MM.1S (cell line): ENCODE results near the gene ANGEL2.

Experiments
- DNase-seq: peaks from one replicate; pipeline ENCODE4 v3.0.0-alpha.2; 2015
- H2AFZ ChIP-seq: fragments of 300-600 bp; sonication (generic); 2 replicates; pipeline ENCODE4 v1.6.0; 2016; ENCODE audit warnings: antibody characterized with exemption, low read length
- H3F3A ChIP-seq: fragments of 300-600 bp; sonication (generic); 2 replicates; pipeline ENCODE4 v1.6.1; 2016; ENCODE audit warnings: mild to moderate bottlenecking, antibody characterized with exemption, low read length, moderate library complexity, mixed read lengths; ENCODE audit not compliant: insufficient read depth
- H3K27ac ChIP-seq: fragments of 300-600 bp; sonication (generic); 2 replicates; pipeline ENCODE4 v1.5.1; 2016; ENCODE audit warnings: mild to moderate bottlenecking, low read length
- H3K27me3 ChIP-seq: fragments of 300-600 bp; sonication (generic); replicated peaks from 2 replicates; pipeline ENCODE4 v1.6.0; 2016; ENCODE audit warnings: low read length; ENCODE audit not compliant: insufficient read depth
- H3K36me3 ChIP-seq: fragments of 300-600 bp; sonication (generic); replicated peaks from 2 replicates; pipeline ENCODE4 v1.6.1; 2016; ENCODE audit warnings: mild to moderate bottlenecking, low read length, mixed read lengths; ENCODE audit not compliant: insufficient read depth
- H3K4me1 ChIP-seq: fragments of 300-600 bp; sonication (generic); 2 replicates; pipeline ENCODE4 v1.6.1; 2016; ENCODE audit warnings: low read length, mixed read lengths
- H3K4me2 ChIP-seq: fragments of 300-600 bp; sonication (generic); 2 replicates; pipeline ENCODE4 v1.6.0; 2016; ENCODE audit warnings: low read depth, low read length
- H3K4me3 ChIP-seq: fragments of 300-600 bp; sonication (generic); 2 replicates; pipeline ENCODE4 v1.5.1; 2016; ENCODE audit warnings: low read length, mixed read lengths
- H3K79me2 ChIP-seq: fragments of 300-600 bp; sonication (generic); 2 replicates; pipeline ENCODE4 v1.6.1; 2016; ENCODE audit warnings: mixed run types, low read length, mixed read lengths
- H3K9ac ChIP-seq: fragments of 300-600 bp; sonication (generic); 2 replicates; pipeline ENCODE4 v1.6.1; 2016; ENCODE audit warnings: low read length, mixed read lengths
- H3K9me2 ChIP-seq: fragments of 300-600 bp; sonication (generic); replicated peaks from 2 replicates; pipeline ENCODE4 v1.6.1; 2016; ENCODE audit warnings: mild to moderate bottlenecking, low read length, mixed read lengths; ENCODE audit not compliant: insufficient read depth
- H3K9me3 ChIP-seq: fragments of 300-600 bp; sonication (generic); replicated peaks from 2 replicates; pipeline ENCODE4 v1.6.1; 2016; ENCODE audit warnings: mild to moderate bottlenecking, low read length, mixed read lengths; ENCODE audit not compliant: insufficient read depth
- H4K20me1 ChIP-seq: fragments of 300-600 bp; sonication (generic); 2 replicates; pipeline ENCODE4 v1.6.1; 2016; ENCODE audit warnings: mild to moderate bottlenecking, low read length, moderate library complexity, mixed read lengths; ENCODE audit not compliant: insufficient read depth
- EZH2 ChIP-seq: fragments of 300-600 bp; sonication (generic); optimal IDR thresholded peaks from 2 replicates; pipeline ENCODE3; 2017; ENCODE audit warnings: low read depth, mild to moderate bottlenecking, antibody characterized with exemption, low read length, mixed read lengths
- EZH2phosphoT487 ChIP-seq: fragments of 300-600 bp; sonication (generic); IDR thresholded peaks from 2 replicates; pipeline ENCODE4 v1.6.1; 2018; ENCODE audit warnings: antibody characterized with exemption, low read length
- TF ChIP-seq, protein P1 (sequence below): fragments of 300-600 bp; sonication (generic); IDR thresholded peaks from 2 replicates; pipeline ENCODE4 v1.5.1; 2016; ENCODE audit warnings: antibody characterized with exemption, low read length, mixed read lengths

Gene ANGEL2

GRCh38 chr1:213014642-213015041 is 1.0 kb downstream of the ANGEL2 start:
- H3K4me3 ChIP-seq, result peak overlapping the region; percentile 80
- H3K36me3 ChIP-seq, result no peaks in the 10 kb centered on the region
- peaks cover 3% of the 10 kb centered on the region; the same call in 1 of the 2 replicates for H3F3A ChIP-seq
- no peaks in the 10 kb centered on the region for H4K20me1 ChIP-seq
- H3K27me3 ChIP-seq, result no peaks in the 10 kb centered on the region
- peaks cover 45% of the 10 kb centered on the region for H3K79me2 ChIP-seq
- no peak for DNase-seq
- peak overlapping the region; percentile 67; the same call in 1 of the 2 replicates for H3K27ac ChIP-seq
- peak overlapping the region; percentile 46 for H3K4me2 ChIP-seq
- H3K9me3 ChIP-seq, result no peaks in the 10 kb centered on the region
- H3K9ac ChIP-seq, result peak overlapping the region; percentile 74
- H3K9me2 ChIP-seq, result no peaks in the 10 kb centered on the region
- TF ChIP-seq EZH2phosphoT487, result no peak
- TF ChIP-seq EZH2, result no peak
- TF ChIP-seq, protein P1, sequence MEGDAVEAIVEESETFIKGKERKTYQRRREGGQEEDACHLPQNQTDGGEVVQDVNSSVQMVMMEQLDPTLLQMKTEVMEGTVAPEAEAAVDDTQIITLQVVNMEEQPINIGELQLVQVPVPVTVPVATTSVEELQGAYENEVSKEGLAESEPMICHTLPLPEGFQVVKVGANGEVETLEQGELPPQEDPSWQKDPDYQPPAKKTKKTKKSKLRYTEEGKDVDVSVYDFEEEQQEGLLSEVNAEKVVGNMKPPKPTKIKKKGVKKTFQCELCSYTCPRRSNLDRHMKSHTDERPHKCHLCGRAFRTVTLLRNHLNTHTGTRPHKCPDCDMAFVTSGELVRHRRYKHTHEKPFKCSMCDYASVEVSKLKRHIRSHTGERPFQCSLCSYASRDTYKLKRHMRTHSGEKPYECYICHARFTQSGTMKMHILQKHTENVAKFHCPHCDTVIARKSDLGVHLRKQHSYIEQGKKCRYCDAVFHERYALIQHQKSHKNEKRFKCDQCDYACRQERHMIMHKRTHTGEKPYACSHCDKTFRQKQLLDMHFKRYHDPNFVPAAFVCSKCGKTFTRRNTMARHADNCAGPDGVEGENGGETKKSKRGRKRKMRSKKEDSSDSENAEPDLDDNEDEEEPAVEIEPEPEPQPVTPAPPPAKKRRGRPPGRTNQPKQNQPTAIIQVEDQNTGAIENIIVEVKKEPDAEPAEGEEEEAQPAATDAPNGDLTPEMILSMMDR, result no peak
- peaks cover 3% of the 10 kb centered on the region; the same call in 1 of the 2 replicates for H3K4me1 ChIP-seq
- peak overlapping the region; percentile 69 for H2AFZ ChIP-seq

- Histone ChIP-seq H3F3A (no peaks in the 10 kb centered on the region), H3K27me3 (no peaks in the 10 kb centered on the region), H3K4me3 (no peak overlapping the region), H3K9ac (no peak overlapping the region), H3K36me3 (peaks cover 6% of the 10 kb centered on the region; the same call in 1 of the 2 replicates), H4K20me1 (no peaks in the 10 kb centered on the region), H3K27ac (peak overlapping the region; percentile 4; the same call in 1 of the 2 replicates), H3K9me3 (no peaks in the 10 kb centered on the region), H3K9me2 (no peaks in the 10 kb centered on the region), H3K4me2 (peak overlapping the region; percentile 20; the same call in 1 of the 2 replicates), H3K4me1 (peaks cover 12% of the 10 kb centered on the region), H2AFZ (no peak overlapping the region), H3K79me2 (peaks cover 29% of the 10 kb centered on the region)
- TF ChIP-seq, protein P1, result no peak
- no peak for TF ChIP-seq EZH2phosphoT487
- no peak for TF ChIP-seq EZH2
- peak; percentile 65 for DNase-seq
Observed at GRCh38 chr1:213008564-213008963, 7.1 kb downstream of the ANGEL2 start.

GRCh38 chr1:213003256-213003655 is 12.4 kb downstream of the ANGEL2 start:
- H3F3A ChIP-seq, result no peaks in the 10 kb centered on the region
- H3K79me2 ChIP-seq, result no peaks in the 10 kb centered on the region
- H2AFZ ChIP-seq, result no peak overlapping the region
- no peak overlapping the region for H3K9ac ChIP-seq
- H4K20me1 ChIP-seq, result no peaks in the 10 kb centered on the region
- no peaks in the 10 kb centered on the region for H3K9me3 ChIP-seq
- no peaks in the 10 kb centered on the region for H3K9me2 ChIP-seq
- H3K4me2 ChIP-seq, result no peak overlapping the region
- no peak overlapping the region for H3K4me3 ChIP-seq
- H3K36me3 ChIP-seq, result peaks cover 6% of the 10 kb centered on the region; the same call in 1 of the 2 replicates
- peaks cover 2% of the 10 kb centered on the region for H3K4me1 ChIP-seq
- no peak overlapping the region for H3K27ac ChIP-seq
- no peak for DNase-seq
- TF ChIP-seq, protein P1, result no peak
- TF ChIP-seq EZH2, result no peak
- TF ChIP-seq EZH2phosphoT487, result no peak
- H3K27me3 ChIP-seq, result no peaks in the 10 kb centered on the region
